GM23338 (cell line): ENCODE results near the gene SYNGR3. TPM values are rescaled to one million over a fixed set of nuclear protein-coding genes. Genes with fewer than 3 reads are reported as not detected.

Source experiments
- ATAC-seq: fragments of 200-7000 bp; cut with Tn5 transposase; 3 replicates; pipeline ENCODE4 v1.9.1; 2020
- DNase-seq: peaks from one replicate; pipeline ENCODE4 v3.0.0-alpha.2; 2015; ENCODE audit warnings: low spot score
- H2AFZ ChIP-seq: fragments of 200-600 bp; sonication (generic); 2 replicates; pipeline ENCODE4 v1.8.0; 2016; ENCODE audit warnings: antibody characterized with exemption, mild to moderate bottlenecking, moderate library complexity
- H3F3A ChIP-seq: fragments of 200-600 bp; sonication (generic); replicated peaks from 2 replicates; pipeline ENCODE4 v1.8.0; 2017; ENCODE audit warnings: antibody characterized with exemption, mixed run types, low read depth
- H3K27ac ChIP-seq: fragments of 200-600 bp; sonication (generic); 2 replicates; pipeline ENCODE4 v1.6.1; 2016; ENCODE audit warnings: low read depth
- H3K27me3 ChIP-seq: fragments of 200-600 bp; sonication (generic); 2 replicates; pipeline ENCODE4 v1.8.0; 2016; ENCODE audit warnings: mild to moderate bottlenecking, mixed run types, moderate library complexity; ENCODE audit not compliant: insufficient read depth
- H3K36me3 ChIP-seq: fragments of 200-600 bp; sonication (generic); 2 replicates; pipeline ENCODE4 v1.8.0; 2016; ENCODE audit warnings: mild to moderate bottlenecking; ENCODE audit not compliant: insufficient read depth
- H3K4me1 ChIP-seq: fragments of 200-600 bp; sonication (generic); 2 replicates; pipeline ENCODE4 v1.8.0; 2016; ENCODE audit warnings: mild to moderate bottlenecking, moderate library complexity; ENCODE audit not compliant: insufficient read depth
- H3K4me2 ChIP-seq: fragments of 200-600 bp; sonication (generic); 2 replicates; pipeline ENCODE4 v1.7.1; 2017; ENCODE audit warnings: mixed run types
- H3K4me3 ChIP-seq: fragments of 200-600 bp; sonication (generic); 2 replicates; pipeline ENCODE4 v1.6.1; 2016; ENCODE audit warnings: mixed run types
- H3K79me2 ChIP-seq: fragments of 200-600 bp; sonication (generic); replicated peaks from 2 replicates; pipeline ENCODE4 v1.8.0; 2017; ENCODE audit warnings: mild to moderate bottlenecking; ENCODE audit not compliant: insufficient read depth
- H3K9me2 ChIP-seq: fragments of 200-600 bp; sonication (generic); 2 replicates; pipeline ENCODE4 v1.8.0; 2017; ENCODE audit not compliant: insufficient read depth
- H4K20me1 ChIP-seq: fragments of 200-600 bp; sonication (generic); replicated peaks from 2 replicates; pipeline ENCODE4 v1.8.0; 2017; ENCODE audit warnings: mild to moderate bottlenecking; ENCODE audit not compliant: insufficient read depth
- H3K27ac Mint-ChIP-seq: 2 replicates; pipeline ENCODE4 v1.8.0; 2020; ENCODE audit warnings: inconsistent platforms, mild to moderate bottlenecking, moderate library complexity, mixed read lengths
- H3K27me3 Mint-ChIP-seq: 3 replicates; pipeline ENCODE4 v1.8.0; 2022; ENCODE audit warnings: low read depth, mild to moderate bottlenecking, moderate library complexity, mixed read lengths, inconsistent platforms; ENCODE audit not compliant: insufficient read depth, poor library complexity
- H3K36me3 Mint-ChIP-seq: 3 replicates; pipeline ENCODE4 v1.8.0; 2021; ENCODE audit warnings: low read depth, mild to moderate bottlenecking, inconsistent platforms, moderate library complexity, mixed read lengths
- H3K4me1 Mint-ChIP-seq: 3 replicates; pipeline ENCODE4 v1.8.0; 2020; ENCODE audit warnings: mild to moderate bottlenecking, inconsistent platforms, mixed read lengths
- H3K4me3 Mint-ChIP-seq: 3 replicates; pipeline ENCODE4 v1.8.0; 2021; ENCODE audit warnings: moderate library complexity, mild to moderate bottlenecking, inconsistent platforms, mixed read lengths
- H3K9me3 Mint-ChIP-seq: 3 replicates; pipeline ENCODE4 v1.8.0; 2020; ENCODE audit warnings: moderate library complexity, mild to moderate bottlenecking, inconsistent platforms, mixed read lengths
- CTCF ChIP-seq, 2 experiments: fragments of 200-600 bp in 1 of 2; sonication (generic) in 1 of 2; conservative IDR thresholded peaks; 2 replicates each; pipeline versions ENCODE4 v1.5.1 to v1.6.1; 2016 to 2017; ENCODE audit warnings: antibody characterized with exemption in 2 of 2, low read depth in 2 of 2, mild to moderate bottlenecking in 2 of 2, moderate library complexity in 1 of 2
- EZH2 ChIP-seq: fragments of 200-600 bp; sonication (generic); IDR thresholded peaks from one replicate; pipeline ENCODE4 v1.8.0; 2017; ENCODE audit warnings: antibody characterized with exemption, mild to moderate bottlenecking, low read depth; ENCODE audit not compliant: unreplicated experiment
- EZH2phosphoT487 ChIP-seq: fragments of 200-600 bp; sonication (generic); IDR thresholded peaks from one replicate; pipeline ENCODE4 v1.8.1; 2018; ENCODE audit warnings: antibody characterized with exemption; ENCODE audit not compliant: unreplicated experiment
- NANOG ChIP-seq: IDR thresholded peaks from 2 replicates; pipeline ENCODE4 v1.6.1; 2016; ENCODE audit warnings: antibody characterized with exemption, borderline replicate concordance
- POLR2AphosphoS5 ChIP-seq: IDR thresholded peaks from 2 replicates; pipeline ENCODE4 v1.6.1; 2016; ENCODE audit warnings: antibody characterized with exemption, low read depth
- REST ChIP-seq: IDR thresholded peaks from one replicate; pipeline ENCODE4 v1.6.1; 2018; ENCODE audit warnings: antibody characterized with exemption; ENCODE audit not compliant: unreplicated experiment
- STAT1 ChIP-seq: IDR thresholded peaks from one replicate; pipeline ENCODE4 v1.6.1; 2016; ENCODE audit warnings: antibody characterized with exemption; ENCODE audit not compliant: unreplicated experiment
- ZNF114 ChIP-seq: fragments of 250-450 bp; sonication (Bioruptor Pico); IDR thresholded peaks from 2 replicates; pipeline ENCODE4 v1.5.0; 2020; ENCODE audit warnings: mild to moderate bottlenecking, moderate library complexity
- polyA plus RNA-seq: library from polyadenylated mRNA; unstranded; fragments of >200 nt; fragmentation: Nextera tagmentation; extraction: Ambion mirVana; gene quantifications from 2 replicates; pipeline ENCODE4 v1.2.1, GENCODE V29; 2016
- total RNA-seq: library from RNA; depleted of rRNA; stranded (reverse); fragments of >200 nt; shearing (Covaris generic); gene quantifications from 2 replicates; pipeline ENCODE4 v1.2.3, GENCODE V29; 2014

SYNGR3 gene
- total and polyA plus RNA-seq, 2 experiments from 2014 or later = 45.4 to 77.7 TPM

GRCh38 chr16:1963806-1964505 lies 25.8 kb upstream of the SYNGR3 start:
- Histone ChIP-seq H3K27ac (peak overlapping the region; percentile 93), H3F3A (peaks cover 40% of the 10 kb centered on the region), H3K36me3 (peaks cover 25% of the 10 kb centered on the region), H3K9me2 (no peaks in the 10 kb centered on the region), H3K27me3 (no peaks in the 10 kb centered on the region), H3K4me2 (peak overlapping the region; percentile 100), H3K4me3 (peak overlapping the region; percentile 100), H3K79me2 (peaks cover 46% of the 10 kb centered on the region), H2AFZ (no peak overlapping the region), H4K20me1 (peaks cover 27% of the 10 kb centered on the region), H3K4me1 (peaks cover 38% of the 10 kb centered on the region; the same call in 1 of the 2 replicates)
- peak overlapping the region; percentile 91 for H3K4me3 Mint-ChIP-seq
- ATAC-seq (no peak), DNase-seq (no peak)
- H3K36me3 Mint-ChIP-seq = peaks cover 44% of the 10 kb centered on the region
- H3K4me1 Mint-ChIP-seq = peaks cover 33% of the 10 kb centered on the region
- H3K9me3 Mint-ChIP-seq = peaks cover 8% of the 10 kb centered on the region; the same call in 2 of the 3 replicates
- peak overlapping the region; percentile 96 for H3K27ac Mint-ChIP-seq
- H3K27me3 Mint-ChIP-seq = peaks cover 58% of the 10 kb centered on the region
- TF ChIP-seq ZNF114 (CRISPR knock-in tag) (no peak), POLR2AphosphoS5 (peak; percentile 42; the same call in 1 of the 2 replicates), EZH2phosphoT487 (no peak)

GRCh38 chr16:1964506-1965395 lies 25.0 kb upstream of the SYNGR3 start, which contains the start of gene RPS2:
TSS of gene RPS2 (minus strand) at chr16:1964826. CDS start at chr16:1964625, 201 bp downstream.
- Histone ChIP-seq H3K27ac (peak within 1 kb of the TSS; percentile 93), H3K79me2 (peaks cover 46% of the 10 kb centered on the region), H3F3A (peaks cover 38% of the 10 kb centered on the region), H4K20me1 (peaks cover 27% of the 10 kb centered on the region), H3K9me2 (no peaks in the 10 kb centered on the region), H3K4me2 (peak within 1 kb of the TSS; percentile 100), H3K27me3 (no peaks in the 10 kb centered on the region), H3K4me3 (peak within 1 kb of the TSS; percentile 100), H3K4me1 (peaks cover 38% of the 10 kb centered on the region; the same call in 1 of the 2 replicates), H2AFZ (no peak within 1 kb of the TSS), H3K36me3 (peaks cover 25% of the 10 kb centered on the region)
- peaks cover 57% of the 10 kb centered on the region for H3K27me3 Mint-ChIP-seq
- peaks cover 44% of the 10 kb centered on the region for H3K36me3 Mint-ChIP-seq
- peak; percentile 100 for DNase-seq
- peaks cover 8% of the 10 kb centered on the region; the same call in 2 of the 3 replicates for H3K9me3 Mint-ChIP-seq
- peak within 1 kb of the TSS; percentile 91 for H3K4me3 Mint-ChIP-seq
- peaks cover 33% of the 10 kb centered on the region for H3K4me1 Mint-ChIP-seq
- H3K27ac Mint-ChIP-seq = peak within 1 kb of the TSS; percentile 98
- ATAC-seq = peak; percentile 65
- TF ChIP-seq EZH2 (no peak), REST (peak; percentile 41), NANOG (no peak), STAT1 (no peak), CTCF (conservative IDR thresholded peaks at IDR 0.05; ENCODE audit: low read depth in 2 of 2) (no peak), EZH2phosphoT487 (no peak)
